ENCODE data around the gene ADGRG6. TPM values are rescaled to one million over a fixed set of nuclear protein-coding genes. Genes with fewer than 3 reads are reported as not detected.
"Not testable (repeated sequence)": the region's sequence is repeated elsewhere in the genome, so short reads cannot be mapped to it uniquely, and the experiment has no call there.

ADGRG6 gene
- total and polyA plus RNA-seq, 2 experiments from 2014 or later = 2.4 to 8.7 TPM

GRCh38 chr6:142343938-142344337 lies 42.1 kb downstream of the ADGRG6 start:
- Histone ChIP-seq H3K27me3 (no peaks in the 10 kb centered on the region), H3K4me1 (ENCODE audit: low read depth) (no peaks in the 10 kb centered on the region)
- no peak for TF ChIP-seq CTCF (IDR thresholded peaks at IDR 0.05; ENCODE audit: low read depth, low read length)

GRCh38 chr6:142345261-142345660 lies 43.5 kb downstream of the ADGRG6 start:
- TF ChIP-seq CTCF (IDR thresholded peaks at IDR 0.05; ENCODE audit: low read depth, low read length) = no peak
- H3K36me3 ChIP-seq = no peaks in the 10 kb centered on the region
- H3K4me3 ChIP-seq = no peak overlapping the region

More at GRCh38 chr6:142343938-142344337, 42.1 kb downstream of the ADGRG6 start:
- Histone ChIP-seq H3K4me3 (no peak overlapping the region), H3K36me3 (no peaks in the 10 kb centered on the region), H3K27ac (no peak overlapping the region), H3K9me3 (ENCODE audit: low read depth) (no peaks in the 10 kb centered on the region)
- no peak for DNase-seq (ENCODE audit: low read depth in 1 of 2, low spot score in 1 of 2)

GRCh38 chr6:142346166-142346565 lies 44.4 kb downstream of the ADGRG6 start:
- H3K36me3 ChIP-seq; H3K27me3 ChIP-seq; DNase-seq (ENCODE audit: low read depth in 1 of 2, low spot score in 1 of 2); H3K4me1 ChIP-seq (ENCODE audit: low read depth); H3K27ac ChIP-seq; H3K9me3 ChIP-seq (ENCODE audit: low read depth); H3K4me3 ChIP-seq: not testable (repeated sequence)

More at GRCh38 chr6:142345261-142345660, 43.5 kb downstream of the ADGRG6 start:
- Histone ChIP-seq H3K4me1 (ENCODE audit: low read depth) (no peaks in the 10 kb centered on the region), H3K27ac (no peak overlapping the region), H3K27me3 (no peaks in the 10 kb centered on the region), H3K9me3 (ENCODE audit: low read depth) (no peaks in the 10 kb centered on the region)
- DNase-seq (ENCODE audit: low read depth in 1 of 2, low spot score in 1 of 2) = no peak

- no peak overlapping the region for H3K4me3 ChIP-seq
- H3K27ac ChIP-seq = no peak overlapping the region
- no peaks in the 10 kb centered on the region for H3K36me3 ChIP-seq
- no peaks in the 10 kb centered on the region for H3K27me3 ChIP-seq
- no peaks in the 10 kb centered on the region for H3K9me3 ChIP-seq (ENCODE audit: low read depth)
- TF ChIP-seq CTCF (IDR thresholded peaks at IDR 0.05; ENCODE audit: low read depth, low read length) = no peak
- no peak for DNase-seq (ENCODE audit: low read depth in 1 of 2, low spot score in 1 of 2)
- no peaks in the 10 kb centered on the region for H3K4me1 ChIP-seq (ENCODE audit: low read depth)
Measured at GRCh38 chr6:142349215-142349823, 47.5 kb downstream of the ADGRG6 start.

GRCh38 chr6:142350309-142350708 lies 48.5 kb downstream of the ADGRG6 start:
- Histone ChIP-seq H3K9me3 (ENCODE audit: low read depth) (no peaks in the 10 kb centered on the region), H3K27ac (no peak overlapping the region), H3K27me3 (no peaks in the 10 kb centered on the region), H3K4me1 (ENCODE audit: low read depth) (no peaks in the 10 kb centered on the region), H3K36me3 (no peaks in the 10 kb centered on the region), H3K4me3 (no peak overlapping the region)
- DNase-seq (ENCODE audit: low read depth in 1 of 2, low spot score in 1 of 2) = no peak
- no peak for TF ChIP-seq CTCF (IDR thresholded peaks at IDR 0.05; ENCODE audit: low read depth, low read length)

GRCh38 chr6:142353690-142354089 lies 51.9 kb downstream of the ADGRG6 start:
- Histone ChIP-seq H3K4me3 (no peak overlapping the region), H3K27me3 (no peaks in the 10 kb centered on the region), H3K4me1 (ENCODE audit: low read depth) (peaks cover 9% of the 10 kb centered on the region), H3K27ac (no peak overlapping the region), H3K9me3 (ENCODE audit: low read depth) (no peaks in the 10 kb centered on the region), H3K36me3 (no peaks in the 10 kb centered on the region)
- TF ChIP-seq CTCF (IDR thresholded peaks at IDR 0.05; ENCODE audit: low read depth, low read length) = no peak
- DNase-seq (ENCODE audit: low read depth in 1 of 2, low spot score in 1 of 2) = no peak

Measured in cardiac muscle cell (in vitro differentiated cells and primary cell).